Tibial nerve (tissue), 3 donors: ENCODE measurements around the gene CYP4X1.

ENCODE experiments used
- EP300 ChIP-seq, 2 donors: sonication (generic); formaldehyde crosslinking; IDR thresholded peaks; one replicate each; pipeline ENCODE4 v1.6.1; 2017; ENCODE audit warnings: antibody characterized with exemption in 2 of 2, mild to moderate bottlenecking in 1 of 2
- POLR2A ChIP-seq, 2 donors: fragments of 450-650 bp; IDR thresholded peaks; one replicate each; pipeline ENCODE4 v1.6.1; 2017; ENCODE audit warnings: antibody characterized with exemption in 2 of 2, mild to moderate bottlenecking in 2 of 2, moderate library complexity in 2 of 2

DNA sequence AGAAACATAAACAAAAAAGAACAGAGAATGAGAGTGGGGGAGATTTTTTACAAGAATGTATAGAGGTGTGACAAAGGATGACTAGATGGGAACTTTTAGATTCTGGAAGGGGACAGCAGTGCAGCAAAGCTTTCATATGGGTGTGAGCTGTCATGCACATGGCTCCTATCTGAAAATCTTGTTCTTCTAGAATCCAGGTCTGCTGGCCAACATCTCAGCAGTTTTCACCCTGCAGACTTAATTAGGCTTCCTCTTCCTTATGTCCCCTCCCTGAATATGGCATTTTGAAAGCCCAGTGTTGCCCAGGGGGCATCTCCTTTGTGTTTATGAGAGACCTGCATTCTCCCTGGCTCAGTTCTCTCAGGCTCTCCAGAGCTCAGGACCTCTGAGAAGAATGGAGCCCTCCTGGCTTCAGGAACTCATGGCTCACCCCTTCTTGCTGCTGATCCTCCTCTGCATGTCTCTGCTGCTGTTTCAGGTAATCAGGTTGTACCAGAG lies 43.7 kb downstream of the CYP4X1 start, which contains the start of gene CYP4Z1:
- TF ChIP-seq EP300 (IDR thresholded peaks at IDR 0.05) (no peak), POLR2A (IDR thresholded peaks at IDR 0.05) (no peak)
